IPS-15b (cell line): ENCODE measurements around the gene PEX5L.

Source experiments
- H3K27me3 ChIP-seq: one replicate; pipeline ENCODE4 v1.6.1; 2013; ENCODE audit warnings: low read length; ENCODE audit not compliant: control insufficient read depth, insufficient read depth
- H3K36me3 ChIP-seq: one replicate; pipeline ENCODE4 v1.6.1; 2013; ENCODE audit warnings: low read length; ENCODE audit not compliant: control insufficient read depth, insufficient read depth
- H3K4me1 ChIP-seq: one replicate; pipeline ENCODE4 v1.6.1; 2013; ENCODE audit warnings: mild to moderate bottlenecking, low read length; ENCODE audit not compliant: control insufficient read depth, insufficient read depth
- H3K4me3 ChIP-seq: one replicate; pipeline ENCODE4 v1.5.1; 2013; ENCODE audit warnings: low read depth, low read length
- H3K9ac ChIP-seq: one replicate; pipeline ENCODE4 v1.6.1; 2013; ENCODE audit warnings: low read depth, mild to moderate bottlenecking, low read length
- H3K9me3 ChIP-seq: one replicate; pipeline ENCODE4 v1.6.1; 2013; ENCODE audit warnings: mild to moderate bottlenecking, low read length; ENCODE audit not compliant: control insufficient read depth, insufficient read depth

The PEX5L gene

DNA sequence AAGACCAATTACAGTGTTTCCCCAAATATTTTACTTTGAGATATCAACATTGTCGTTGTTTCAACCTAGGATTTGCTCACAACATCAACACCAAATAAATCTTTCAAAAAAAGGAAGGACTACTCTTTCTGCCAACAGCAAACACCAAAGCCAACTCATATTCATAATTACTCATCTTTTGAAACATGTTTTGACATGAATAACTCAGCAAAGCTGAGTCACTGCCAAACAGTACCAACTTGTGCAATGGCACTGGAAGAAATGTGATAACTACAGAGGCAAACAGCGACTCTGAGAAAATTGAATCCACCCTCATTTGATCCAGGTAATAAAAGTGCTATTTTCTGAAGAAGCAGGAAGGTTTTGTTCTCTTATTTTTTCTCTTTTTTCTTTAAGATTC is 67.2 kb downstream of the PEX5L start:
- H3K4me1 ChIP-seq: peaks cover 9% of the 10 kb centered on the region
- no peak overlapping the region for H3K9ac ChIP-seq
- no peaks in the 10 kb centered on the region for H3K27me3 ChIP-seq
- H3K9me3 ChIP-seq: no peaks in the 10 kb centered on the region
- no peaks in the 10 kb centered on the region for H3K36me3 ChIP-seq
- no peak overlapping the region for H3K4me3 ChIP-seq

GRCh38 chr3:179967622-179968021 is 69.1 kb downstream of the PEX5L start:
- no peak overlapping the region for H3K9ac ChIP-seq

DNA sequence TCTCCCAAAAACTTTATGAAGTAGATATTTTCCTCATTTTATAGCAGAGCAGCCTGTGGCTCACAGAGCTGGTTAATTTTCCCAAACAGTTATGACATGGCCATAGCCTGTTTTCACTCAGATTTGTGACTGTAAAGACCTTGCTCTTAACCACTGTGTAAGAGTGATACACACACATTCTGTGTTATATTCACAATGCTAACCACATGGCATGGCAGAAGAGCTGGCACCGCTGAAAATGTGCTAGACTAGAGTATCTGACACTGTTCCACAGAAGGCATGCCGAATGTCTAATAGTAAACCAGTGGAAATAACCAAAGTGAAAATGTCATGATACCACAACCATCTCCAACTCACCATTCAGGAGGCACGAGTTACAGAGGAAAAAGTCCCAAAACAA is 71.8 kb downstream of the PEX5L start:
- H3K36me3 ChIP-seq: no peaks in the 10 kb centered on the region
- no peak overlapping the region for H3K4me3 ChIP-seq
- H3K27me3 ChIP-seq: no peaks in the 10 kb centered on the region
- H3K4me1 ChIP-seq: peaks cover 3% of the 10 kb centered on the region
- H3K9ac ChIP-seq: no peak overlapping the region
- H3K9me3 ChIP-seq: no peaks in the 10 kb centered on the region

More at GRCh38 chr3:179967622-179968021, 69.1 kb downstream of the PEX5L start:
- Histone ChIP-seq H3K9me3 (no peaks in the 10 kb centered on the region), H3K4me1 (peaks cover 3% of the 10 kb centered on the region), H3K4me3 (no peak overlapping the region), H3K27me3 (no peaks in the 10 kb centered on the region), H3K36me3 (no peaks in the 10 kb centered on the region)

DNA sequence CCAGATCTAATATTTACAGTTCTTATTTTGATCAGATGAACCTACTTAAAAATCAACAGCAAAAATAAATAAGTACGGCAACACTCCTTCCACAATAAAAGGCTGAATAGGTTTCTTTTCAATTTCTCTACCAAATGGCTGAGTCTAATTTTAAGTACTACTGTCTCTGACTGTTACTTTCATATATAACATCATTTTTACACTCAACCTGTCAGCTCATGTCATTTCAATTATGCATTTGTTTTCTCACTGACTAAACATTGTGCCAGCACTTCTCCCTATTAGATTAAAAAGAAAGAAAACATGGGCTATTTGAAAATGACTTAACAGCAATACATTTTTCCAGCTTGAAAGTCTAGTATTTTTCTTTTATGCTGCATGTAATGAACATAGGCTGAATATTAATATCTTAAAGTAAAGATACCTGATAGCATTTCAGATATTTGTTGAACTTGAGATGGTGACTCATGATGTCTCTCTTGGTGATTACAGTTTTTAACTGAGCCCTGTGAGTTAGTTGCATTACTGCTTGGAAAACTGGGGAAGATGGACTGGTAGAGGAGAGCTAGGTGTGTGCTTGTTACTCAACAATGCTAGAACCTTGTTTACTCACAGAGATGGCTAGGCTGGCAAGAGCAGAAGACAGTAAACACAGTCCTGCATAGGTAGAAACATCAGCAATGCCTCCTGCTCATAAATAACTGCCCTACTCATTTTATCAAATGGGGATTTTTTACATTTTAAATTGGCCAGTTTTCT is 73.9 kb downstream of the PEX5L start:
- H3K4me1 ChIP-seq: peaks cover 1% of the 10 kb centered on the region
- H3K36me3 ChIP-seq: no peaks in the 10 kb centered on the region
- no peak overlapping the region for H3K9ac ChIP-seq
- H3K4me3 ChIP-seq: no peak overlapping the region
- H3K9me3 ChIP-seq: no peaks in the 10 kb centered on the region
- H3K27me3 ChIP-seq: no peaks in the 10 kb centered on the region

GRCh38 chr3:179961703-179962078 is 75.0 kb downstream of the PEX5L start:
- H3K9ac ChIP-seq: no peak overlapping the region
- no peaks in the 10 kb centered on the region for H3K4me1 ChIP-seq
- H3K4me3 ChIP-seq: no peak overlapping the region
- no peaks in the 10 kb centered on the region for H3K36me3 ChIP-seq
- H3K9me3 ChIP-seq: no peaks in the 10 kb centered on the region
- H3K27me3 ChIP-seq: no peaks in the 10 kb centered on the region

- no peaks in the 10 kb centered on the region for H3K4me1 ChIP-seq
- no peak overlapping the region for H3K9ac ChIP-seq
- H3K27me3 ChIP-seq: no peaks in the 10 kb centered on the region
- H3K36me3 ChIP-seq: no peaks in the 10 kb centered on the region
- H3K4me3 ChIP-seq: no peak overlapping the region
- no peaks in the 10 kb centered on the region for H3K9me3 ChIP-seq
Measured at GRCh38 chr3:179961071-179961702, 75.5 kb downstream of the PEX5L start.

GRCh38 chr3:179958759-179959158 is 78.0 kb downstream of the PEX5L start:
- no peaks in the 10 kb centered on the region for H3K4me1 ChIP-seq
- H3K36me3 ChIP-seq: no peaks in the 10 kb centered on the region
- no peak overlapping the region for H3K9ac ChIP-seq
- no peaks in the 10 kb centered on the region for H3K9me3 ChIP-seq
- no peak overlapping the region for H3K4me3 ChIP-seq
- no peaks in the 10 kb centered on the region for H3K27me3 ChIP-seq

- Histone ChIP-seq H3K4me1 (no peaks in the 10 kb centered on the region), H3K4me3 (no peak overlapping the region), H3K9ac (no peak overlapping the region), H3K36me3 (no peaks in the 10 kb centered on the region), H3K9me3 (no peaks in the 10 kb centered on the region), H3K27me3 (no peaks in the 10 kb centered on the region)
Measured at GRCh38 chr3:179958143-179958542, 78.6 kb downstream of the PEX5L start.

- no peak overlapping the region for H3K4me3 ChIP-seq
- H3K36me3 ChIP-seq: no peaks in the 10 kb centered on the region
- H3K27me3 ChIP-seq: no peaks in the 10 kb centered on the region
- H3K9me3 ChIP-seq: no peaks in the 10 kb centered on the region
- H3K9ac ChIP-seq: no peak overlapping the region
- H3K4me1 ChIP-seq: no peaks in the 10 kb centered on the region
Measured at GRCh38 chr3:179957264-179957845, 79.4 kb downstream of the PEX5L start.

- Histone ChIP-seq H3K9ac (no peak overlapping the region), H3K9me3 (no peaks in the 10 kb centered on the region), H3K36me3 (no peaks in the 10 kb centered on the region), H3K4me3 (no peak overlapping the region), H3K4me1 (no peaks in the 10 kb centered on the region), H3K27me3 (no peaks in the 10 kb centered on the region)
Measured at GRCh38 chr3:179956416-179956830, 80.3 kb downstream of the PEX5L start.

DNA sequence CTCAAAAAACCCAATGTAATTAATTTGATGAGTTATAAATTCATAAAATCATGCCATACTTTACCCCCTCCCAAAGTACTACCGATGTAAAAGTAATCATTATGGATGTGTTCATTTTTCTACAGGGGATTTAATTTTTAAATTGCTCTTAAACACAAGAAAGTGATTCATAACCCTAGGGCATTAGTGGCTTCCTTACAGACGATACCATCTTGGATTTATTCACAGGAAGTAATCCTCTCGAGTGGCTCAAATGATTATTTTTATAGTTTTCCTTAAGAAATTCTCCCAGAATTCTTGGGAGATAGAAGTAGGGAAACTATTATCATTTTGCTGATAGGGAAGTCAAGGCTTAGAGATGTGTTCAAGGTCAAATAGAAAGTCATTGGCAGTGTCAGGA is 80.9 kb downstream of the PEX5L start:
- no peaks in the 10 kb centered on the region for H3K9me3 ChIP-seq
- no peak overlapping the region for H3K9ac ChIP-seq
- no peaks in the 10 kb centered on the region for H3K36me3 ChIP-seq
- no peak overlapping the region for H3K4me3 ChIP-seq
- no peaks in the 10 kb centered on the region for H3K27me3 ChIP-seq
- H3K4me1 ChIP-seq: peaks cover under 1% of the 10 kb centered on the region

DNA sequence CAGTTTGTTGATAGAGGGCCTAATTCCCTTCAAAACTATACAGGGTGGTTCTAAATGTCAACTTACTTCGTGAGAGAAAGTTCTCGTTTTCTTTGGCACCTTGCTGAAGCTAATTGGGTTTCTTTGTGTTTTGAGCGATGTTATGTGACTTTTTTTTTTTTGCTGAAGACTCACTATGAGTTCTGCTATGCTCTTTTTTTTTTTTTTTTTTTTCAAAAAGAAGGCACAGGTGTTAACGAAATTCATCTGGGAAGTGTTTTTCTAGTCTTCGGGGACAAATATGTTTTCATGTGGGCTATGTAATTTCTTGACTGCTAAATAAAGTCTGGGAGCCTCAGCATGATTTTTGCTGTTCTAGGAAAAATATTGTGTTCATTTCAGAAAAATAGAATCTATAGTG is 81.5 kb downstream of the PEX5L start:
- no peaks in the 10 kb centered on the region for H3K9me3 ChIP-seq
- no peaks in the 10 kb centered on the region for H3K36me3 ChIP-seq
- H3K4me3 ChIP-seq: no peak overlapping the region
- peaks cover 5% of the 10 kb centered on the region for H3K4me1 ChIP-seq
- H3K9ac ChIP-seq: no peak overlapping the region
- no peaks in the 10 kb centered on the region for H3K27me3 ChIP-seq
